HG03066 (cell line): ENCODE data around the gene KRTAP12-2.
"Not testable (repeated sequence)": the region's sequence is repeated elsewhere in the genome, so short reads cannot be mapped to it uniquely, and the experiment has no call there.

Experiments
- ATAC-seq: cut with Tn5 transposase; IDR thresholded peaks from one replicate; pipeline ENCODE4 v1.9.1; 2021; ENCODE audit warnings: low read depth; ENCODE audit not compliant: unreplicated experiment

KRTAP12-2 gene

DNA sequence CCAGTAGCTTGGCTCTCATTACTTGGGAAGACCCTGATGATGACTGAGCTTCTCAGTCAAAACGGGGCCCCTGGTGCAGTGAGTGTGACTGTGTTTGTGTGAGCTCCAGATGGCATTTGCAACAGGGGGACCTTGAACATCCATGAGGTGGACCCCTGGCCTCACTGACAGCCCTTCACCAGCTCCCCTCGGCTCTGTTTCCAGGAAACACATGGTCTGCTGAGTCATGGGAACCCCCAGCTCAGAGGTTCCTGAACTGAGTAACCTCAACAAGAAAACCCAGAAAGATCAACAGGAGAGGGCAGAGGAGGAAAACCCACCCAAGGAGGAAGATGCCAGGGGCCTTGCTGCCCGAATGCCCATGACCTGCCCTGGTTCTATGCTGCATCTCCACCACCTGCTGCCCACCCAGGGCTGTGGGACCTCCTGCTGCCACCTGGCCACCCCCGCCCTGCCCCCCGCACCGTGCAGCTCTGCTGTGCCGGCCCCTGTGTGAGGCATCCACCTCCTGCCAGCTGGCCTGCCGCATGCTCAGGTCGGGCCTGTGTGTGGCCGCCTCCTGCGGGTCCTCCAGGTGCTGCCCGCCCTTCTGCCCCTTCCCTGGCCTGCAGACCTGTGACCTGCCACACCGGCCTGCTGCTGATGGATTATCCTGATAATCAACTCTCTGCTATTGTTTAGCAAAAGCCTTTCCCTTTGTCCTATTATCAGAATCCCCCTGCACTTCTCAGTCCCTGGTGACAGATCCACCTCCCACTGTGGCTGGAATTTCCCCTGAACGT, 19.5 kb upstream of the KRTAP12-2 start:
- no peak for ATAC-seq

DNA sequence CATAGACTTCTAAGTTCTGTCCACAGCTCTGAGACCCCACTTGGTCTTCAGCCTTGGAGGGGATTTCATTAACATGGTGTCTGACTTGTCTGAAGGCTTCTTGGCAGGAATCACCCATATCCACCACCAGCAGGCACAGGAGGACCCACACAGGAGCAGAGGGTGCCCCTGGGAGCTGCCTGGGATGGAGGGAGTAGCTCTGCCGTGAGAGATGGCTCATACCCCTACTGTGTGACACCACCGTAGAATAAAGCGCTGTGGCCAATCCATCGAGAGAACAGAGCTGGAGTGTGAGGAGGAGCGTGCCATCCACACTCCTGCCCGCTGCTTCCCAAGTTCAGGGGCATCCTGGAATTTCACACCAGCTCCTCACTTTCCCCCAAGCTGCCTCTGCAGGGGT, 18.3 kb upstream of the KRTAP12-2 start:
- ATAC-seq: not testable (repeated sequence)

DNA sequence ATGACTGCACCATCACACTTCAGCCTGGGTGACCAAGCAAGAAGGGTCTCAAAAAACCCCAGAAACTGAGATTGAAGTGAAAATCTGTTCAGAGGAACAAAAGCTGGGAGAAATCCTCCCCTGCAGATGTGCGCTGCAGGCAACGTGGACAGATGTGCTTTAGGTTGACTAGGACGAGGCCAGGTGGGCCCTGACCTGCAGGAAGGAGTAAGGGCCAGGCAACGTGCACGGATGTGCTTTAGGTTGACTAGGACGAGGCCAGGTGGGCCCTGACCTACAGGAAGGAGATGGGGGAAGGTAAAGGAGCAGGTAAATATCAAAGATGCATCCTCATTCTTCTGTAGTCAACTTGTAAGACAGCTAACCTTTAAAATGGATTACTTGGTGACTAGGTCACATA, 17.8 kb upstream of the KRTAP12-2 start:
- no peak for ATAC-seq

DNA sequence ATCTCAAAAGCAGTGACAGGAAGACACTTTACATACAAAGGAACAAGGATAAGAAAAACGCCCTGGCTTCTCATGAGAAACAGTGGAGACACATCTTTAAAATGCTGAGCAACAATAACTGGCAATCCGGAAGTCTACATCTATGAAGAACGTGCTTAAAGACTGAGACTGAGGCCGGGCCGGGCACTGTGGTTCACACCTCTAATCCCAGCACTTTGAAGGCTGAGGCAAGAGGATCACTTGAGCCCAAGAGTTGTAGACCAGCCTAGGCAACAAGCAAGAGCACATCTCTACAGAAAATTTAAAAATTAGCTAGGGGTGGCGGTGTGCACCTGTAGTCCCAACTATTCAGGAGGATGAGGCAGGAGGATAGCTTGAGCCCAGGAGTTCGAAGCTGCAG, 17.4 kb upstream of the KRTAP12-2 start:
- no peak for ATAC-seq

GRCh38 chr21:44682580-44683151, 15.9 kb upstream of the KRTAP12-2 start:
- no peak for ATAC-seq

DNA sequence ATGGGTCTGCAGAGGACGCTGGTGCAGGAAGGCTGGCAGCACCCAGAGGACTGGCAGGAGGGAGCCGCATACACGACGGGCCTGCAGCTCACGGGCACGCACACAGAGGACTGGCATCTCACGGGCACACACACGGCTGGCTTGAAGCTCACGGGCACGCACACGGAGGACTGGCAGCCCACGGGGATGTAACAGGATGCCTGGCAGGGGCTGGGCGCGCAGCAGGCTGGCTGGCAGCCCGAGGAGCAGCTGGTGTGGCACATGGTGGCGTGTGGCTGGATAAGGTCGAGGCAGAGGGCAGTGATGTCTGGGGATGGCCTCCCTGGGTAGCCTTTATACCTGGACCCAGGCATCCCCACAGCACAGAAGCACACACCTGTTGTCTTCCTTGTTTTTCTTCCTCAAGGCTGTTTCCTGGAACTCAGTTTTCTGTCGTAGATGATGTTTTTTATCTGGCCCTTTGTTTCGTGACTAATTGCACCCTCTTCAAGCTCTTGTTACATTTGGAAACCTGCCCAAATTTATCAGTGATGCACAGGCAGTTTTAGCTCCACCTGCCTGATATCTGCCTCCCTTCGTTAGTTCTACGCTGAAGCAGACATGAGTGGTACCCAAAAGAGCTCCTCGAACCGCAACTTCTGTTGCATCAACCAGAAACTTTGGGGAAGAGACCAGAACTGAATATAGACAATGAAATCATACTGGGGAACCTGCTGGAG, 15.3 kb upstream of the KRTAP12-2 start, which contains the start of gene KRTAP12-1:
KRTAP12-1 (minus strand) TSS at position 303 of the 719 bp plus-strand sequence; CDS start at position 263, 40 bp downstream.
- ATAC-seq: no peak

DNA sequence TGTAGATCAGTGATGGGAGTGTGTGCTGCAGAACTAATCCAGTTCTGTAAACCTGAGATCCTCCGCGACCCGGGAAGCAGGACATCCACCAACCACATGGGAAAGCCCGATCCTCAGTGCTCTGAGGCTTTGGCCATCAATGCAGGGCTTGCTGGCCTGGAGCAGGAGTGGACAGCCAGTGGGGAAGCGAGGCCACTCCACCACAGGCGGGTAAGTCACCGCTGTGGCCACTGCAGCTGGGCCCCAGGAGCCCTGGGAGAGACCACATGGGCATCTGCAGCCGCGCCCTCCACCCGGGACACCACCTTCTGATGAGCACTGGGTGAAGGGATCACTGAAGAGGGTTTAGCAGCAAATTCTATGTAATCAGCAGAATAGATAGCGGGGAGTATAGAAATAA, 14.4 kb upstream of the KRTAP12-2 start:
- no peak for ATAC-seq

DNA sequence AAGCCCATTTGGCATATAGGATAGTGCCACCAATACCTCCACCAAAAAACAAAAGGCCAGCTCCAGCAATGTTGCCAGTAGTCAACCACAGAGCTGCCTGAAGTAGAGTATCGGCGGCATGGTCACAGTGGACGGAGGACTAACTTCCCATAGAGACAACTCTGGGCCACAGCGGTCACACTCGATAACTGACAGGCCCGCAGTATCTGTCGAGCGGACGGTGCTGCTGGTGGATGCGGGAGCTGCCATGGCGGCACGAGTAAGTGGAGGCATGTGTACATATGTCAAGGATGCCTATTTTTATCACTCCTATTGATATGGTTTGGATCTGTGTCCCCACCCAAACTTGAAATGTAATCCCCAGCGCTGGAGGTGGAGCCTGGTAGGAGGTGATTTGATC, 11.2 kb upstream of the KRTAP12-2 start:
- ATAC-seq: no peak

DNA sequence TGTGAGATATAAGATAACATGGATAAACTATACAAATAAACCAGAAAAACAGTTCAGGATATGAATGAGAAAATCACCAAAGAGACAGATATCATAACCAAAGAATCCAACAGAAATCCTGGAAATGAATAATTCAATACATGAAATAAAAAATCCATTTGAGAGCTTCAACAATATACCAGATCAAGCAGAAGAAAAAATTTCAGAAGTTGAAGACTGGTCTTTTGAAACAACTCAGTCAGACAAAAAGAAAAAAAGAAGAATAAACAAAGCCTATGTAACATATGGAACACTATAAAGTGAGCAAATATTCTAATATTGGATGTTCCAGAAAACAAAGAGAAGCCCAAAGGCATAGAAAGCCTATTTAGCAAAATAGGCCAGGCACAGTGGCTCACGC, 5.2 kb upstream of the KRTAP12-2 start:
- ATAC-seq: no peak

DNA sequence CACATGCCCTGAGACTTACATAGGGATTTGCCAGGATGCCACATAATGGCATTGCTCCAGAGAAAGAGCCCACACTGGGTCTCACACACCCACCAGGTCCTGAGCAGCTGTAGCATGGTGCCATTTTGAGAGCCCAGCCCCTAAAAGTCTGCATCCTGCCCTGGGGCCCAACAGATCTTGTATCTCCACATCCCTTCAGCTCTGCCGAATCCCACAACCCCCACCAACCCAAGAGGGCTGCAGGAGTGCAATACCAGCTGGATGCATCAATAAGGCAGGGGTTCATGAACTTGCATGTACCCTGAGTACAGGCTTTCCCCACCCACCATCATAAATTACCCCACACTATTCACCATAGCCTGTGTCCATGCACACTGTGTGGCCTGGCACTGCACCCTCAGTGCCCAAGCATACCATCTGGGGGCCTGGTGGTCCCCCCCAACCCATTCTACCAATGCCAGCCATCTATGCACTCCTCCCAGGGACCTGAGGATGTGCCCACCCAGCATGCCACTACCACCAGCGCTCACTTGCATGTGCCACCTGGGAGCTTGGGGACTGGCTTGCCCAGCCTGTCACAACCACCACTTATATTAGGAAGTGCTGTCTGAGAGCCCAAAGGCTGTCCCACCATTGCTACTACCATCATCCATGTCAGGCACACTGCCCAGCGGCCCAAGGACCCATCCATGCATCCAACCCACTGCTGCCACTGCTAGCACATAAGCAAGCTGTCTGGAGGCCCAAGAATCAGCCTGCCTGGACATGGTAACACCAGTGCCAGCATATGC, 4.1 kb upstream of the KRTAP12-2 start:
- ATAC-seq: no peak

- no peak for ATAC-seq
These were observed 885 bp upstream of the KRTAP12-2 start for GRCh38 chr21:44667612-44668011.

DNA sequence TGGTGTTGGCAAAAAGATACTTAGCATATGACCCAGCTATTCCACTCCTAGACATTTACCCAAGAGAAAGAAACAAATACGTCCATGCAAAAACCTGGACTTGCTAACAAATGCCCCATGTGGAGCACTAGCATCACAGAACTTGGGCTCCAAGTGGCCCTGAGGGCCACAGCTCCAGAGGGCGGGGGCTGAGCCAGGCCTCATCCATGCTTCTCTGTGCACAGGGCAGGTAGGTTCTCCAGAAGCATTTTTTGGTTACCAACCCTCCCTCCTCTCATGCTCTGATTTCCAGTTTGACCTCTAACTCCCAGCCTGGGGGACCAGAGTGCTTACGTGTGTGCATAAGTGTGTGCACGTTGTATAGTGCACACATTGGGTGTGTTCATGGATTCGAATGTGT, 2.0 kb downstream of the KRTAP12-2 start:
- ATAC-seq: no peak

DNA sequence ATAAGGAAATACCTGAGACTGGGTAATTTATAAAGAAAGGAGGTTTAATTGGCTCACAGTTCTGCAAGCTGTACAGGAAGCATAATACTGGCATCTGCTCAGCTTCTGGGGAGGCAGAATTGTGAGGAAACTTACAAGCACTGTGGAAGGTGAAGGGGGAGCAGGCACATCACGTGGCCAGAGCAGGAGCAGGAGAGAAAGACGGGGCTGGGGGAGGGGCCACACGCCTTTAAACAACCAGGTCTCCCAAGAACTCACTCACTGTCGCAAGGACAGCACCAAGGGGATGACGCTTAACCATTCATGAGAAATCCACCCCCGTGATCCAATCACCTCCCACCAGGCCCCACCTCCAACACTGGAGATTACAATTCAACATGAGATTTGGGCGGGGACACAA, 5.2 kb downstream of the KRTAP12-2 start:
- not testable (repeated sequence) for ATAC-seq

DNA sequence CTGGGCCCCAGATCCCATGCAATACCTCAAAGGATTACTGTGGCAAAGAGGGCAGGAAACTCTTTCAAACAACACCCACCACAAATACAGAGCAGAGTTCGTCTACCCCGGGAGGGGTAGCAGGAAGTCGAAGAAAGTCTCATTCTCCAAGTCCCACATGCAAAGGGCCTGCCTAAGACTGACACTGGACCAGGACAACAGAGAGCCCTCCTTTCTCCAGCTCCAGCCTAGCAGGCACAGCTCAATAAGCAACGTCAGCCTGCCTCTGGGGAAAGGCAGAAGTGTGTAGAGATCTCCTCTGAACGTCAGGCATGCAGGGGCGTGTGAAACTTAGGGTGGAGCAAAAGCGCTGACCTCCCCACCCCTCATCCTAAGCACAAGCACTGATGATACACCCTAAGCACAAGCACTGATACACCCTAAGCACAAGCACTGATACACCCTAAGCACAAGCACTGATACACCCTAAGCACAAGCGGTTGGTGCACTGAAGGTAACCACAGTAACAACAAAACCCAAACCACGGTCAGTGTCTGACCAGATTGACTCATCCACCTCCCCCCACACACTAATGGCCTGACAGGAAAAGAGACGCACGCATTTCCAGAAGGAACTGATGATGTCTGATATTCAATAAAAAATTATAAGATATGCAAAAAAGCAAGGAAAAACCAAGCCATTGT, 7.7 kb downstream of the KRTAP12-2 start:
- no peak for ATAC-seq

DNA sequence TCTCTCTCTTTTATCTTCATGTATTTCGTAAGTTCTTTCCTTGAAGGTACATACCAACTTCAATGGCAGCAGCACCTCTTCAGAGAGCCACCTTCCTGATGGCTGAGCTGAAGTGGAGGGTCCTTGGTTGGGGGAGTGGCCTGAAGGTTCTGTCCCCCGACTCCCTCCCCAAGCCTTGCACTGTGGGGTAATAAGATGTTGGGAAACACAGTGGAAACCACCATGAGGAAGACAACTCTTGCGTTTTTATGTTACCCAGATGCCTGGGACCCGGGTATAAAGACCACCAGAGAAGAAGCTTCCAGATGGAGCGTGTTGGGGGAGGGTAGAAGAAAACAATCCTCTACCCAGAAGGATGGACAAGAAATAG, 8.2 kb downstream of the KRTAP12-2 start:
- ATAC-seq: no peak

DNA sequence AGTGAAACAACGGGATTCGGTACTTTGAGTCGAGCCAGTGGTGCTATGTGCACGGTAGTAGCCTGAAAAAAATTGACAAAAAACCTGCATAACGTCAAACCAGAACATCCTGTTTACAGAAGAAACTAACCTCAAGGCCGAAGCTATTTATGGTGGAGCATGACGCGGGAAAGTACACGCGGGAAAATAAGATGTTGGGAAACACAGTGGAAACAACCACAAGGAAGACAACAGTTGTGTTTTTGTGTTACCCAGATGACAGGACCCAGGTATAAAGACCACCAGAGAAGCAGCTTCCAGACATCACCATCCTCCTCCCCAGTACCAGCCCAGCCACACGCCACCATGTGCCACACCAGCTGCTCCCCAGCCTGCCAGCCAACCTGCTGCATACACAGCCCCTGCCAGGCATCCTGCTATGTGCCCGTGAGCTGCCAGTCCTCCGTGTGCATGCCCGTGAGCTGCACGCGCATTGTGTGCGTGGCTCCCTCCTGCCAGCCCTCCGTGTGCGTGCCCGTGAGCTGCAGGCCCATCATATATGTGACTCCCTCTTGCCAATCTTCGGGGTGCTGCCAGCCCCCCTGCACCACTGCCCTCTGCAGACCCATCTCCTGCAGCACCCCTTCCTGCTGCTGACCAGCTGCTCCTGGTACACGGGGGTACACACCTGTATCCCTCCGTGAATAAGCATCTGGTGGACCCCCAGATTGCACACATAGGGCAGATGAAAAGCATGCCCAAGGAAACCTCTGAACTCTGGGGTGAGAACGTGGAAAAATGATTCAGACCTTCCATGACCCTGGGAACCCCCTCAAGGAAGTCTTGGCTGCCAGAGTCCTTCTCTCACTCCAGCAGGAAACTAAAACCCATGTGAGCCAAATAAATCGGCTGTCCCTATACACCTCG, 8.8 kb downstream of the KRTAP12-2 start, which contains the start of gene KRTAP12-3:
KRTAP12-3 (plus strand) TSS at position 298 of the 906 bp plus-strand sequence; CDS start at position 346, 48 bp downstream.
- no peak for ATAC-seq

- no peak for ATAC-seq
These were observed 9.9 kb downstream of the KRTAP12-2 start for GRCh38 chr21:44656868-44657267.

DNA sequence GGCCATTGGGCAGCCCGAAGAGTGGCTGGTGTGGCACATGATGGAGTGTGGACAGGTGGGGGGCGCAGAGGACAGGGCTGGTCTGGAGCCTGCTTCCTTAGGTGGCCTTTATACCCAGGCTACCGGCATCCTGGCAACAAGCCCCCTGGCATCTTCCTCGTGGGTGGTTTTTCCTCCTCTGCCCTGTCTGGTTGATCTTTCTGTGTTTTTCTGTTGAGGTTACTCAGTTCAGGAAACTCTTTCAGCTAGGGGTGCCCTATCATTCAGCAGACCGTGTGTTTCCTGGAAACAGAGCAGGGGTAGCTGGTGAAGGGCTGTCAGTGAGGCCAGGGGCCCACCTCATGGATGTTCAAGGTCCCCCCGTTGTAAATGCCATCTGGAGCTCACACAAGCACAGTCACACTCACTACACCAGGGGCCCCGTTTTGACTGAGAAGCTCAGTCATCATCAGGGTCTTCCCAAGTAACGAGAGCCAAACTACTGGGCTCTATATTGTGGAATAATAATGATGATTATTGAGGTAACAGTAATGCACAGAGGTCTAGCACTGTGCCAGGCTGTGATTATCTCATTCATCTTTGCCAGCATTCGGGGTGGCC, 12.1 kb downstream of the KRTAP12-2 start, which contains the start of gene KRTAP12-4:
KRTAP12-4 (minus strand) TSS at position 84 of the 600 bp plus-strand sequence; CDS start at position 39, 45 bp downstream.
- ATAC-seq: no peak
